ENCODE measurements around the gene SLC24A4.

- no peak for TF ChIP-seq TAF1 (IDR thresholded peaks at IDR 0.05; ENCODE audit: borderline replicate concordance, low read depth, low read length)
- no peak for TF ChIP-seq POLR2AphosphoS5 (IDR thresholded peaks at IDR 0.05; ENCODE audit: low read depth, low read length)
Observed at GRCh38 chr14:92538412-92538985, 215.5 kb downstream of the SLC24A4 start.

All from GM12892 (cell line).